ENCODE results near the gene SCGB1D2. TPM values are rescaled to one million over a fixed set of nuclear protein-coding genes. Genes with fewer than 3 reads are reported as not detected.

SCGB1D2 gene
- polyA plus RNA-seq, 1 donor (not counting 4 experiments of a cell fraction or from before 2014, with no cell fraction given): not detected

DNA sequence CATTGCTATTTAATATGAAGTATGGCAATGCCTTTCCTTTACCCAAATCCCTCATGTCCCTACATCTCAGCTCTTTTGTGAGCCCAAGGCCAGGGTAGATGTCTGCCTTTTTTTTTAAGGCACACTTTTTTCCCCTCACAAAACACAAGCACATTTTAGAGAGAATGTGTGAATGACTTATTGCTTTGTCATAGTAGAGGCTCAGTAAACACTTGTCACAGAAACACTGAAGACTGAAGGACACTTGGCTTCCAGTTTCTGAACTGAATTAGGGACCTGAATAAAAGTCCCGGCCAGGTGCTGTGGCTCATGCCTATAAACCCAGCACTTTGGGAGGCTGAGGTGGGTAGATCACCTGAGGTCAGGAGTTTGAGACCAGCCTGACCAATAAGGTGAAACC lies 25.0 kb downstream of the SCGB1D2 start:
- H3K4me1 ChIP-seq (ENCODE audit: control insufficient read depth, extremely low read depth, insufficient read depth, low read length): no peaks in the 10 kb centered on the region
- DNase-seq (ENCODE audit: low read depth, low spot score) (no peak), FAIRE-seq (no peak)
- H4K20me1 ChIP-seq (ENCODE audit: control insufficient read depth, extremely low read depth, insufficient read depth, low read length): no peaks in the 10 kb centered on the region
- no peak overlapping the region for H2AFZ ChIP-seq (ENCODE audit: control insufficient read depth, low read length)
- H3K27me3 ChIP-seq (ENCODE audit: control insufficient read depth, extremely low read depth, insufficient read depth, low read length): no peaks in the 10 kb centered on the region
- H3K4me3 ChIP-seq (ENCODE audit: control insufficient read depth in 2 of 3, extremely low read depth in 1 of 3, insufficient read depth in 2 of 3, low read depth in 1 of 3, low read length in 3 of 3): no peak overlapping the region
- H3K9me3 ChIP-seq (ENCODE audit: control insufficient read depth, low read depth, low read length): no peaks in the 10 kb centered on the region
- no peak overlapping the region for H3K4me2 ChIP-seq (ENCODE audit: control insufficient read depth, extremely low read depth, insufficient read depth, low read depth, low read length)
- dilution Hi-C loops (cut with MboI; ENCODE audit: extremely low pct_ligation_motif_present, low sequenced_read_pairs): no loop called here
- H3K9ac ChIP-seq (ENCODE audit: control insufficient read depth, extremely low read depth, insufficient read depth, low read length): no peak overlapping the region
- no peaks in the 10 kb centered on the region for H3K79me2 ChIP-seq (ENCODE audit: control insufficient read depth, insufficient read depth, low read length)
- no peak for TF ChIP-seq EZH2 (IDR thresholded peaks at IDR 0.05; ENCODE audit: low read length)
- TF ChIP-seq, protein P1, sequence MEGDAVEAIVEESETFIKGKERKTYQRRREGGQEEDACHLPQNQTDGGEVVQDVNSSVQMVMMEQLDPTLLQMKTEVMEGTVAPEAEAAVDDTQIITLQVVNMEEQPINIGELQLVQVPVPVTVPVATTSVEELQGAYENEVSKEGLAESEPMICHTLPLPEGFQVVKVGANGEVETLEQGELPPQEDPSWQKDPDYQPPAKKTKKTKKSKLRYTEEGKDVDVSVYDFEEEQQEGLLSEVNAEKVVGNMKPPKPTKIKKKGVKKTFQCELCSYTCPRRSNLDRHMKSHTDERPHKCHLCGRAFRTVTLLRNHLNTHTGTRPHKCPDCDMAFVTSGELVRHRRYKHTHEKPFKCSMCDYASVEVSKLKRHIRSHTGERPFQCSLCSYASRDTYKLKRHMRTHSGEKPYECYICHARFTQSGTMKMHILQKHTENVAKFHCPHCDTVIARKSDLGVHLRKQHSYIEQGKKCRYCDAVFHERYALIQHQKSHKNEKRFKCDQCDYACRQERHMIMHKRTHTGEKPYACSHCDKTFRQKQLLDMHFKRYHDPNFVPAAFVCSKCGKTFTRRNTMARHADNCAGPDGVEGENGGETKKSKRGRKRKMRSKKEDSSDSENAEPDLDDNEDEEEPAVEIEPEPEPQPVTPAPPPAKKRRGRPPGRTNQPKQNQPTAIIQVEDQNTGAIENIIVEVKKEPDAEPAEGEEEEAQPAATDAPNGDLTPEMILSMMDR (optimal IDR thresholded peaks at IDR 0.05 in 1 of 3, IDR thresholded peaks at IDR 0.05 in 1 of 3, conservative IDR thresholded peaks at IDR 0.05 in 1 of 3; ENCODE audit: extremely low read depth in 1 of 3, insufficient read depth in 2 of 3, low read length in 3 of 3): no peak
- H3K27ac ChIP-seq (ENCODE audit: control insufficient read depth, insufficient read depth, low read length): no peak overlapping the region
- no peaks in the 10 kb centered on the region for H3K36me3 ChIP-seq (ENCODE audit: control insufficient read depth in 2 of 2, extremely low read depth in 1 of 2, insufficient read depth in 2 of 2, low read length in 2 of 2)
- H3K9me1 ChIP-seq (ENCODE audit: control insufficient read depth, extremely low read depth, insufficient read depth, low read length): no peaks in the 10 kb centered on the region

DNA sequence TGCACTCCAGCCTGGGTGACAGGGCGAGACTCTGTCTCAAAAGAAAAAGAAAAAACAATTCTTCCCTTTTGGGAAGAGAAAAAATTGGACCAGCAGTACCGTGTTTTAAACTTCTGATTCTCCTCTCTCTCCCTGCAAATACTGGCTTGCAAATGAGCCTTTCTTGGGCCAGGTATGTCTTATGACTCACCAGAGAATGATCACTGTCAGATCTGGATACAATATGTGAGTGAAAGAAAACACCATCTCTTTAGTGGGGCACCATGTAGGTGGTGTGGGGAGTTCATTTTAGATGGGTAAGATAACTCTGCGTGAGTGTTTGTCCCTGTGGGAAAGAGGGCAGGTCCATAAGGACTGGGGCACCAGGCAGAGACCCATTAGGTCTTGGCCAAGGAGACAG lies 25.5 kb downstream of the SCGB1D2 start:
- Histone ChIP-seq H3K4me3 (ENCODE audit: control insufficient read depth in 2 of 3, extremely low read depth in 1 of 3, insufficient read depth in 2 of 3, low read depth in 1 of 3, low read length in 3 of 3) (no peak overlapping the region), H3K36me3 (ENCODE audit: control insufficient read depth in 2 of 2, extremely low read depth in 1 of 2, insufficient read depth in 2 of 2, low read length in 2 of 2) (no peaks in the 10 kb centered on the region), H3K4me2 (ENCODE audit: control insufficient read depth, extremely low read depth, insufficient read depth, low read depth, low read length) (no peak overlapping the region), H4K20me1 (ENCODE audit: control insufficient read depth, extremely low read depth, insufficient read depth, low read length) (no peaks in the 10 kb centered on the region), H3K9me1 (ENCODE audit: control insufficient read depth, extremely low read depth, insufficient read depth, low read length) (no peaks in the 10 kb centered on the region), H3K9ac (ENCODE audit: control insufficient read depth, extremely low read depth, insufficient read depth, low read length) (no peak overlapping the region), H3K27me3 (ENCODE audit: control insufficient read depth, extremely low read depth, insufficient read depth, low read length) (no peaks in the 10 kb centered on the region), H3K4me1 (ENCODE audit: control insufficient read depth, extremely low read depth, insufficient read depth, low read length) (no peaks in the 10 kb centered on the region), H3K9me3 (ENCODE audit: control insufficient read depth, low read depth, low read length) (no peaks in the 10 kb centered on the region), H3K27ac (ENCODE audit: control insufficient read depth, insufficient read depth, low read length) (no peak overlapping the region), H3K79me2 (ENCODE audit: control insufficient read depth, insufficient read depth, low read length) (no peaks in the 10 kb centered on the region), H2AFZ (ENCODE audit: control insufficient read depth, low read length) (no peak overlapping the region)
- no peak for DNase-seq (ENCODE audit: low read depth, low spot score)
- FAIRE-seq: no peak
- dilution Hi-C loops (cut with MboI; ENCODE audit: extremely low pct_ligation_motif_present, low sequenced_read_pairs): no loop called here
- no peak for TF ChIP-seq EZH2 (IDR thresholded peaks at IDR 0.05; ENCODE audit: low read length)
- TF ChIP-seq, protein P1 (optimal IDR thresholded peaks at IDR 0.05 in 1 of 3, IDR thresholded peaks at IDR 0.05 in 1 of 3, conservative IDR thresholded peaks at IDR 0.05 in 1 of 3; ENCODE audit: extremely low read depth in 1 of 3, insufficient read depth in 2 of 3, low read length in 3 of 3): no peak

Data from keratinocyte (primary cell).